Hair follicle dermal papilla cell (primary cell): Measurements from ENCODE around the gene TMEM168. TPM values are rescaled to one million over a fixed set of nuclear protein-coding genes. Genes with fewer than 3 reads are reported as not detected.

Experiments
- total RNA-seq: library from RNA; depleted of rRNA; stranded (reverse); fragments of >200 nt; gene quantifications from 2 replicates; pipeline ENCODE4 v1.2.3, GENCODE V29; 2012

The TMEM168 gene, protein sequence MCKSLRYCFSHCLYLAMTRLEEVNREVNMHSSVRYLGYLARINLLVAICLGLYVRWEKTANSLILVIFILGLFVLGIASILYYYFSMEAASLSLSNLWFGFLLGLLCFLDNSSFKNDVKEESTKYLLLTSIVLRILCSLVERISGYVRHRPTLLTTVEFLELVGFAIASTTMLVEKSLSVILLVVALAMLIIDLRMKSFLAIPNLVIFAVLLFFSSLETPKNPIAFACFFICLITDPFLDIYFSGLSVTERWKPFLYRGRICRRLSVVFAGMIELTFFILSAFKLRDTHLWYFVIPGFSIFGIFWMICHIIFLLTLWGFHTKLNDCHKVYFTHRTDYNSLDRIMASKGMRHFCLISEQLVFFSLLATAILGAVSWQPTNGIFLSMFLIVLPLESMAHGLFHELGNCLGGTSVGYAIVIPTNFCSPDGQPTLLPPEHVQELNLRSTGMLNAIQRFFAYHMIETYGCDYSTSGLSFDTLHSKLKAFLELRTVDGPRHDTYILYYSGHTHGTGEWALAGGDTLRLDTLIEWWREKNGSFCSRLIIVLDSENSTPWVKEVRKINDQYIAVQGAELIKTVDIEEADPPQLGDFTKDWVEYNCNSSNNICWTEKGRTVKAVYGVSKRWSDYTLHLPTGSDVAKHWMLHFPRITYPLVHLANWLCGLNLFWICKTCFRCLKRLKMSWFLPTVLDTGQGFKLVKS
- 22.7 and 32.9 TPM in 2 replicates for total RNA-seq

DNA sequence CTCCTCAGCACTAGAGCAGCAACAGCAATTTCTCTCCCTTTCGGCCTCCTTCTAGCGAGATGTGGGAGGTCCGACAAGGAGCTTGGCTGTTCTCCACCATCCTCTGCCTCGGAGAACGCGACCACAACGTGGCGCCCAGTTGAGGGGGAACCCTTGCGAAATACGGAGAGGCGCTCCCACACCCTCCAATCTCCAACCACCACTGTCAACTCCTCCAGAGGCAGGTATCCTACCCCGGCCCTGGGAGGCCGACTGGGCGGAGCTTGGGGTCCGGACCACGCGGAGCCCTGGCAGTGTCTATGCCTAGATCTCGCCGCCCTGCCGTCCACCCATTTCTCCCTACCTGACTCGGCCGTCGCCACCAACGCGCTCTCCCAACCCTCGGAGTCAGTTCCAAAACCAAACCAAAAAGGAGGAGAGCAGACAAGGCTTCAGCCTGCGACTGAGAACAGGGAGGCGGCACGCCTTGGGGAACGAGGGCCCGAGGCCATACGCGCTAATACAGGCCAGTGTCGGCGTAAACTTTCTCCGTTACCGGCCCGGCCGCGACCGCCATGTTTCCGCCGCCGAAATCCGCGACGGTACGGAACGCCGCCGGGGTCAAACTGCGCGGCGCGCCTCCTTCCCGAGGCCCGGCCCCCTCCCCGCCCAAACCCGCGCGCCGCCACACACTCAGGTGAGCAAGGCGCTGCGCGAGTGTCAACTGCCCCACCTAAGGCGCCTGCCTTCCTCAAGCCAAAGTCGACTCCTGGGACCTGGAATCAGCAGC is at the start of gene TMEM168:
Gene TMEM168 (minus strand): TSS at position 577 of the 769 bp plus-strand sequence. CDS start 5,568 bp downstream, outside the sequence.

